Calu3 (cell line): ENCODE results near the gene PLEKHM3. TPM values are rescaled to one million over a fixed set of nuclear protein-coding genes. Genes with fewer than 3 reads are reported as not detected.

Experiments used
- BruUV-seq: library from RNA; stranded (reverse); fragments of 400-500 nt; replicated peaks from 2 replicates; lab custom pipeline; 2021; lab: Mats Ljungman, UMichigan
- CTCF ChIA-PET: fragments of 300-600 bp; sonication (Branson Sonifier 250); formaldehyde crosslinking; loops from one replicate; lab custom pipeline; 2022; ENCODE audit warnings: antibody characterized with exemption; lab: Charles Lee
- DNase-seq: peaks from one replicate; pipeline ENCODE4 v3.0.0; 2022
- H3K27ac Mint-ChIP-seq: one replicate; pipeline ENCODE4 v1.8.0; 2022; ENCODE audit warnings: mixed read lengths; ENCODE audit not compliant: unreplicated experiment
- H3K27me3 Mint-ChIP-seq: one replicate; pipeline ENCODE4 v1.8.0; 2022; ENCODE audit warnings: mixed read lengths; ENCODE audit not compliant: unreplicated experiment
- H3K36me3 Mint-ChIP-seq: one replicate; pipeline ENCODE4 v1.8.0; 2022; ENCODE audit warnings: mild to moderate bottlenecking, moderate library complexity, mixed read lengths; ENCODE audit not compliant: insufficient read depth, unreplicated experiment
- H3K4me1 Mint-ChIP-seq: one replicate; pipeline ENCODE4 v1.8.0; 2022; ENCODE audit warnings: mild to moderate bottlenecking, low read depth, mixed read lengths; ENCODE audit not compliant: unreplicated experiment
- H3K4me3 Mint-ChIP-seq: one replicate; pipeline ENCODE4 v1.8.0; 2022; ENCODE audit warnings: mild to moderate bottlenecking, low read depth, moderate library complexity, mixed read lengths; ENCODE audit not compliant: unreplicated experiment
- H3K9me3 Mint-ChIP-seq: one replicate; pipeline ENCODE4 v1.8.0; 2022; ENCODE audit warnings: low read depth, mixed read lengths; ENCODE audit not compliant: unreplicated experiment
- CTCF ChIP-seq: fragments of 200-600 bp; IDR thresholded peaks from one replicate; pipeline ENCODE4 v1.8.0; 2022; ENCODE audit warnings: antibody characterized with exemption; ENCODE audit not compliant: unreplicated experiment
- intact Hi-C: fragments of 100-400 bp; cut with micrococcal nuclease; formaldehyde crosslinking; loops from one replicate; pipeline ENCODE4 v1.10.0; 2022; ENCODE audit not compliant: unreplicated experiment
- total RNA-seq: library from RNA; stranded (reverse); gene quantifications from 2 replicates; pipeline ENCODE4 v1.2.3, GENCODE V29; 2022

Gene PLEKHM3
- total RNA-seq, 1 experiment from 2014 or later: 8.0 TPM

GRCh38 chr2:207934720-207935119, 90.6 kb downstream of the PLEKHM3 start:
- no peak overlapping the region for H3K27ac Mint-ChIP-seq
- CTCF ChIA-PET: interaction anchor here (1.2 kb wide), 1 partner anchor 18 kb away, joined by 3 read pairs; no protein-coding TSS in a partner anchor
- peaks cover 26% of the 10 kb centered on the region for H3K4me1 Mint-ChIP-seq
- intact Hi-C loops: no loop called here
- no TSS peak for BruUV-seq
- no peaks in the 10 kb centered on the region for H3K27me3 Mint-ChIP-seq
- H3K9me3 Mint-ChIP-seq: no peaks in the 10 kb centered on the region
- no peaks in the 10 kb centered on the region for H3K36me3 Mint-ChIP-seq
- H3K4me3 Mint-ChIP-seq: no peak overlapping the region
- no peak for TF ChIP-seq CTCF
- no peak for DNase-seq

- Mint-ChIP-seq H3K27ac (no peak overlapping the region), H3K4me3 (no peak overlapping the region), H3K27me3 (no peaks in the 10 kb centered on the region), H3K36me3 (no peaks in the 10 kb centered on the region), H3K4me1 (peaks cover 14% of the 10 kb centered on the region), H3K9me3 (no peaks in the 10 kb centered on the region)
- DNase-seq: no peak
- BruUV-seq: no TSS peak
- intact Hi-C loops: no loop called here
- CTCF ChIA-PET: no interaction called here
- no peak for TF ChIP-seq CTCF
Observed at GRCh38 chr2:207933396-207934065, 91.8 kb downstream of the PLEKHM3 start.

DNA sequence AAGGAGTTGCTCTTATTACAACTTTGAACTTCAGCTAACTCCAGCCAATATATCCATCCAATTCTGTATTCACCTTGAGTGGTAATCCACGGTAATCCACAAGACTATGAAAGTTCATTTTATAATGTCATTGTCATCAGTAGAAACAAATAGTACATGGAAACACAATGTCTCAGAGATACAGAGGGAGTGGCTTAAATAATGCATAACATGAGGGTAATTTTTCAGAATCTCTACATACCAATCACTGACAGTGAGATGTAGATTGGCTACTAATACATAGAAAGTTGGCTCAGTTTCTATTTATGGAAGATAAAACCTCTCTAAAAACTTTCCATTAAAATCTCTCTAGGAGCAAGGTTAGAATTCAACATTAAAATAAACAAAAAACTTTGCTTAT, 93.2 kb downstream of the PLEKHM3 start:
- no peak overlapping the region for H3K27ac Mint-ChIP-seq
- no peak for TF ChIP-seq CTCF
- H3K4me1 Mint-ChIP-seq: peaks cover 13% of the 10 kb centered on the region
- CTCF ChIA-PET: interaction anchor here (0.6 to 0.7 kb wide), 2 partner anchors 122 to 166 kb away, joined by 3 to 6 read pairs; no protein-coding TSS in a partner anchor
- H3K9me3 Mint-ChIP-seq: no peaks in the 10 kb centered on the region
- H3K4me3 Mint-ChIP-seq: no peak overlapping the region
- no peaks in the 10 kb centered on the region for H3K27me3 Mint-ChIP-seq
- no TSS peak for BruUV-seq
- intact Hi-C loops: no loop called here
- DNase-seq: no peak
- no peaks in the 10 kb centered on the region for H3K36me3 Mint-ChIP-seq

DNA sequence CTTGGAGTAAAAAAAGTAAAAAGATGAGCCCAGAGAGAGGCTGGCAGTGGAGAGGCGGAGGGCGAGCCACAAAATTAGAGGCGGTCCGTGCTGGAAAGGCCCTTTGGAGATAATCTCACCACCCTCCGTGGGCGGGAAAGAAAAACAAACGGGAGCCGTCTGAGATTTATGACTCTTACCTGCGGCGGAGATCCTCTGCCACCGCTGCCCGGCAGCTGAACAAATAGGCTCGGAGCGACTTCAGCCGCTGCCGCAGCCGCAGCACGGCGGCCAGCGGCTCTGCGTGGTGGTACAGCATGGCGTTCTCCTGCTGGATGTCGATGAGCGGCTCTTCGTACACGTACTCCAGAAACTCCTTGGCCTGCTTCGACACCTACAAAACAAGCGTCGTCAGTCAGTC, 94.6 kb downstream of the PLEKHM3 start:
- TF ChIP-seq CTCF: no peak
- peaks cover 13% of the 10 kb centered on the region for H3K4me1 Mint-ChIP-seq
- intact Hi-C loops: no loop called here

More for the DNA sequence above, 94.6 kb downstream of the PLEKHM3 start:
- DNase-seq: peak; percentile 36
- no TSS peak for BruUV-seq
- Mint-ChIP-seq H3K36me3 (no peaks in the 10 kb centered on the region), H3K4me3 (peak overlapping the region; percentile 72), H3K27me3 (no peaks in the 10 kb centered on the region), H3K9me3 (no peaks in the 10 kb centered on the region), H3K27ac (peak overlapping the region; percentile 53)
- CTCF ChIA-PET: no interaction called here
